Mesendoderm (in vitro differentiated cells): ENCODE data around the gene B4GALNT4.

Experiments used
- DNase-seq: peaks from one replicate; pipeline ENCODE4 v3.0.0; 2013
- H2AK5ac ChIP-seq: 2 replicates; pipeline ENCODE4 v1.6.1; 2013; ENCODE audit warnings: low read length, inconsistent platforms
- H2BK120ac ChIP-seq: 2 replicates; pipeline ENCODE4 v1.6.1; 2013; ENCODE audit warnings: low read depth, mild to moderate bottlenecking, low read length, moderate library complexity, mixed read lengths
- H2BK15ac ChIP-seq: replicated peaks from 2 replicates; pipeline ENCODE4 v1.6.1; 2013; ENCODE audit warnings: low read depth, mild to moderate bottlenecking, moderate library complexity
- H2BK5ac ChIP-seq: 2 replicates; pipeline ENCODE4 v1.6.1; 2013; ENCODE audit warnings: low read length, inconsistent platforms
- H3K18ac ChIP-seq: 2 replicates; pipeline ENCODE4 v1.6.1; 2013; ENCODE audit warnings: mild to moderate bottlenecking, low read length, mixed read lengths
- H3K23ac ChIP-seq: one replicate; pipeline ENCODE4 v1.6.1; 2013; ENCODE audit warnings: low read length
- H3K27ac ChIP-seq: 2 replicates; pipeline ENCODE4 v1.5.1; 2013; ENCODE audit warnings: low read depth, mild to moderate bottlenecking, inconsistent platforms, low read length, moderate library complexity
- H3K27me3 ChIP-seq: 2 replicates; pipeline ENCODE4 v1.6.1; 2013; ENCODE audit warnings: low read length, control low read depth, mild to moderate bottlenecking, inconsistent platforms; ENCODE audit not compliant: insufficient read depth, poor library complexity
- H3K36me3 ChIP-seq: 2 replicates; pipeline ENCODE4 v1.6.1; 2013; ENCODE audit warnings: low read length, inconsistent platforms; ENCODE audit not compliant: control insufficient read depth, insufficient read depth
- H3K4ac ChIP-seq: one replicate; pipeline ENCODE4 v1.6.1; 2013; ENCODE audit warnings: low read depth, mild to moderate bottlenecking, low read length, moderate library complexity
- H3K4me1 ChIP-seq: 2 replicates; pipeline ENCODE4 v1.6.1; 2013; ENCODE audit warnings: low read depth, low read length, inconsistent platforms; ENCODE audit not compliant: control insufficient read depth
- H3K4me2 ChIP-seq: 2 replicates; pipeline ENCODE4 v1.6.1; 2013; ENCODE audit warnings: low read length
- H3K4me3 ChIP-seq: 2 replicates; pipeline ENCODE4 v1.5.1; 2013; ENCODE audit warnings: mild to moderate bottlenecking, low read length
- H3K56ac ChIP-seq: one replicate; pipeline ENCODE4 v1.6.1; 2013; ENCODE audit warnings: low read length
- H3K79me1 ChIP-seq: 2 replicates; pipeline ENCODE4 v1.6.1; 2013; ENCODE audit warnings: low read length, inconsistent platforms
- H3K79me2 ChIP-seq: 2 replicates; pipeline ENCODE4 v1.6.1; 2013; ENCODE audit warnings: mild to moderate bottlenecking, low read length; ENCODE audit not compliant: control insufficient read depth, insufficient read depth
- H3K9ac ChIP-seq: 2 replicates; pipeline ENCODE4 v1.6.1; 2013; ENCODE audit warnings: low read length, inconsistent platforms
- H4K5ac ChIP-seq: one replicate; pipeline ENCODE4 v1.6.1; 2013; ENCODE audit warnings: low read length
- H4K8ac ChIP-seq: one replicate; pipeline ENCODE4 v1.6.1; 2013; ENCODE audit warnings: low read depth, mild to moderate bottlenecking, control low read depth, low read length, moderate library complexity
- WGBS: extraction: QIAGEN DNeasy Blood & Tissue Kit; methylation state at CpG from one replicate; pipeline ENCODE4 v1.1.7; 2013; ENCODE audit warnings: low lambda C conversion rate, missing lambda C conversion rate; ENCODE audit not compliant: insufficient coverage; ENCODE audit errors: extremely low coverage; 5-methylcytosine and 5-hydroxymethylcytosine counted together

Gene B4GALNT4

GRCh38 chr11:337711-338110 is 31.6 kb upstream of the B4GALNT4 start:
- Histone ChIP-seq H3K79me2 (no peaks in the 10 kb centered on the region), H3K9ac (no peak overlapping the region), H3K27ac (no peak overlapping the region), H3K4me1 (peaks cover 7% of the 10 kb centered on the region), H4K5ac (no peak overlapping the region), H3K56ac (peak overlapping the region; percentile 40), H3K23ac (no peak overlapping the region), H2AK5ac (no peak overlapping the region), H3K4me2 (no peak overlapping the region), H3K27me3 (no peaks in the 10 kb centered on the region), H3K36me3 (no peaks in the 10 kb centered on the region), H3K4ac (no peak overlapping the region), H2BK5ac (no peak overlapping the region), H3K79me1 (no peaks in the 10 kb centered on the region), H3K4me3 (no peak overlapping the region), H2BK15ac (no peak overlapping the region), H3K18ac (peak overlapping the region; percentile 71), H4K8ac (no peak overlapping the region), H2BK120ac (peak overlapping the region; percentile 32)
- no peak for DNase-seq
- no CpG with 5 or more reads among the region's 6 CpGs for WGBS

GRCh38 chr11:339963-340362 is 29.3 kb upstream of the B4GALNT4 start:
- Histone ChIP-seq H2BK5ac (no peak overlapping the region), H3K18ac (no peak overlapping the region), H3K4me2 (no peak overlapping the region), H3K4ac (no peak overlapping the region), H3K79me1 (no peaks in the 10 kb centered on the region), H4K5ac (no peak overlapping the region), H3K4me1 (peaks cover 2% of the 10 kb centered on the region), H3K27ac (no peak overlapping the region), H3K79me2 (no peaks in the 10 kb centered on the region), H2BK120ac (no peak overlapping the region), H4K8ac (no peak overlapping the region), H3K27me3 (no peaks in the 10 kb centered on the region), H3K36me3 (no peaks in the 10 kb centered on the region), H3K9ac (no peak overlapping the region), H3K23ac (no peak overlapping the region), H3K56ac (no peak overlapping the region), H2AK5ac (no peak overlapping the region), H2BK15ac (no peak overlapping the region), H3K4me3 (no peak overlapping the region)
- no peak for DNase-seq
- no CpG with 5 or more reads among the region's 2 CpGs for WGBS

GRCh38 chr11:340539-341512 is 28.5 kb upstream of the B4GALNT4 start:
- H4K5ac ChIP-seq, result no peak overlapping the region
- no peak overlapping the region for H3K4me3 ChIP-seq
- no CpG with 5 or more reads among the region's 5 CpGs for WGBS
- H3K4me2 ChIP-seq, result no peak overlapping the region
- H2AK5ac ChIP-seq, result no peak overlapping the region
- H3K36me3 ChIP-seq, result no peaks in the 10 kb centered on the region
- H3K79me1 ChIP-seq, result no peaks in the 10 kb centered on the region
- H3K4ac ChIP-seq, result no peak overlapping the region
- H3K79me2 ChIP-seq, result no peaks in the 10 kb centered on the region
- H2BK120ac ChIP-seq, result no peak overlapping the region
- no peak overlapping the region for H3K56ac ChIP-seq
- H3K23ac ChIP-seq, result no peak overlapping the region
- H3K27me3 ChIP-seq, result no peaks in the 10 kb centered on the region
- no peak overlapping the region for H3K27ac ChIP-seq
- H3K18ac ChIP-seq, result no peak overlapping the region
- peak overlapping the region; percentile 9 for H2BK15ac ChIP-seq
- H4K8ac ChIP-seq, result no peak overlapping the region
- H2BK5ac ChIP-seq, result no peak overlapping the region
- DNase-seq, result peak; percentile 60
- H3K4me1 ChIP-seq, result no peaks in the 10 kb centered on the region
- H3K9ac ChIP-seq, result no peak overlapping the region

- no peak overlapping the region for H3K9ac ChIP-seq
Observed at GRCh38 chr11:342328-342727, 27.0 kb upstream of the B4GALNT4 start.

GRCh38 chr11:344836-345578 is 24.3 kb upstream of the B4GALNT4 start:
- WGBS, result no CpG with 5 or more reads among the region's 11 CpGs
- DNase-seq, result no peak

More at GRCh38 chr11:342328-342727, 27.0 kb upstream of the B4GALNT4 start:
- H2BK15ac ChIP-seq, result no peak overlapping the region
- H3K79me1 ChIP-seq, result no peaks in the 10 kb centered on the region
- H2BK120ac ChIP-seq, result no peak overlapping the region
- H2BK5ac ChIP-seq, result no peak overlapping the region
- H4K8ac ChIP-seq, result no peak overlapping the region
- no peak overlapping the region for H3K4ac ChIP-seq
- WGBS, result no CpG with 5 or more reads among the region's 3 CpGs
- no peak overlapping the region for H3K27ac ChIP-seq
- no peak overlapping the region for H3K56ac ChIP-seq
- no peaks in the 10 kb centered on the region for H3K79me2 ChIP-seq
- DNase-seq, result no peak
- no peak overlapping the region for H3K4me3 ChIP-seq
- no peak overlapping the region for H3K23ac ChIP-seq
- no peak overlapping the region for H2AK5ac ChIP-seq
- no peak overlapping the region for H3K18ac ChIP-seq
- no peaks in the 10 kb centered on the region for H3K27me3 ChIP-seq
- no peak overlapping the region for H4K5ac ChIP-seq
- H3K36me3 ChIP-seq, result no peaks in the 10 kb centered on the region
- no peaks in the 10 kb centered on the region for H3K4me1 ChIP-seq
- H3K4me2 ChIP-seq, result no peak overlapping the region

More at GRCh38 chr11:344836-345578, 24.3 kb upstream of the B4GALNT4 start:
- Histone ChIP-seq H3K27me3 (no peaks in the 10 kb centered on the region), H3K36me3 (no peaks in the 10 kb centered on the region), H3K4me2 (no peak overlapping the region), H3K9ac (no peak overlapping the region), H3K4ac (no peak overlapping the region), H3K27ac (no peak overlapping the region), H4K8ac (no peak overlapping the region), H2BK15ac (no peak overlapping the region), H2BK5ac (no peak overlapping the region), H3K4me1 (no peaks in the 10 kb centered on the region), H3K23ac (no peak overlapping the region), H2BK120ac (no peak overlapping the region), H3K79me1 (no peaks in the 10 kb centered on the region), H3K18ac (no peak overlapping the region), H2AK5ac (no peak overlapping the region), H3K56ac (no peak overlapping the region), H3K4me3 (no peak overlapping the region), H3K79me2 (no peaks in the 10 kb centered on the region), H4K5ac (no peak overlapping the region)
